HG03558 (cell line): ENCODE data around the gene ABT1.
"Not testable (repeated sequence)": the region's sequence is repeated elsewhere in the genome, so short reads cannot be mapped to it uniquely, and the experiment has no call there.

Source experiments
- ATAC-seq: cut with Tn5 transposase; IDR thresholded peaks from one replicate; pipeline ENCODE4 v1.9.1; 2021; ENCODE audit warnings: moderate number of reproducible peaks; ENCODE audit not compliant: unreplicated experiment; ENCODE audit errors: extremely low read depth

Gene ABT1

DNA sequence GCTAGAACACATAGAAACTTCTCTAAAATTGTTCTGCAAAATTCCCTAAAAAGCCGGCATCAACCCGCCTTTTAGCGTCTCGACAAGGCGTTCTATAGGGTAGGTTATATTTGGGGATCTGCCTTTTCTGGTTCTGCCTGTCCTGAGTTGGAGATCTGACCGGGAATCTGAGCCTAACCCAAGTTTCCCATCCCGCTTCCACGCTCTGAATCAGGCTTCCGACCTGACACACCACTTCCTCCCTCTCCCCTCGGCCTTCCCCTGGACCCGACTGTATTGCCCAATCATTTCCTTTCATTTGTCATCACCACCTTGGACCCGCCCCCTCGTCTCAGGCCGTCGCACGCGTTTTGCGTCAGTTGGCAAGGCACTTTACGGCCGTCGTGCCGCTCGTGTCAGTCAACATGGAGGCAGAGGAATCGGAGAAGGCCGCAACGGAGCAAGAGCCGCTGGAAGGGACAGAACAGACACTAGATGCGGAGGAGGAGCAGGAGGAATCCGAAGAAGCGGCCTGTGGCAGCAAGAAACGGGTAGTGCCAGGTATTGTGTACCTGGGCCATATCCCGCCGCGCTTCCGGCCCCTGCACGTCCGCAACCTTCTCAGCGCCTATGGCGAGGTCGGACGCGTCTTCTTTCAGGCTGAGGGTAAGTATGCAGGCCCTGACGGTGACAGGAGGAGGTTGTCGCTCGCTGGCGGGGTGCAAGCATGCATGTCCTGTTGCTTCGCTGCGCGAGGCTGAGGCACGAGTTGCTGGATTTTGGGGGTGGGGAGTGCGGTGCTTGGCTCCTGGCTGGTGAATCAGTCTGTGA lies at the start of gene ABT1:
Gene ABT1 (plus strand): TSS at position 375 of the 810 bp plus-strand sequence. CDS start 30 bp downstream, at position 405.
- ATAC-seq: peak; percentile 40

DNA sequence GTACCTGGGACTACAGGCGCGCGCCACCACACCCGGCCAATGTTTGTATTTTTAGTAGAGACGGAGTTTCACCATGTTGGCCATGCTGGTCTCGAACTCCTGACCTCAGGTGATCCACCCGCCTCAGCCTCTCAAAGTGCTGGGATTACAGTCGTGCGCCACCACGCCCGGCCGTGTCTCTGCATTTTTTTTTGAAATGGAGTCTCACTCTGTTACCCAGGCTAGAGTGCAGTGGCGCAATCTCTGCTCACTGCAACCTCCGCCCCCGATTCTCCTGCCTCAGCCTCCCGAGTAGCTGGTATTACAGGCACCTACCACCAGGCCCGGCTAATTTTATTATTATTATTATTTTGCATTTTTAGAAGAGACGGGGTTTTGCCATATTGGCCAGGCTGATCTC lies 49.4 kb upstream of the ABT1 start:
- not testable (repeated sequence) for ATAC-seq

DNA sequence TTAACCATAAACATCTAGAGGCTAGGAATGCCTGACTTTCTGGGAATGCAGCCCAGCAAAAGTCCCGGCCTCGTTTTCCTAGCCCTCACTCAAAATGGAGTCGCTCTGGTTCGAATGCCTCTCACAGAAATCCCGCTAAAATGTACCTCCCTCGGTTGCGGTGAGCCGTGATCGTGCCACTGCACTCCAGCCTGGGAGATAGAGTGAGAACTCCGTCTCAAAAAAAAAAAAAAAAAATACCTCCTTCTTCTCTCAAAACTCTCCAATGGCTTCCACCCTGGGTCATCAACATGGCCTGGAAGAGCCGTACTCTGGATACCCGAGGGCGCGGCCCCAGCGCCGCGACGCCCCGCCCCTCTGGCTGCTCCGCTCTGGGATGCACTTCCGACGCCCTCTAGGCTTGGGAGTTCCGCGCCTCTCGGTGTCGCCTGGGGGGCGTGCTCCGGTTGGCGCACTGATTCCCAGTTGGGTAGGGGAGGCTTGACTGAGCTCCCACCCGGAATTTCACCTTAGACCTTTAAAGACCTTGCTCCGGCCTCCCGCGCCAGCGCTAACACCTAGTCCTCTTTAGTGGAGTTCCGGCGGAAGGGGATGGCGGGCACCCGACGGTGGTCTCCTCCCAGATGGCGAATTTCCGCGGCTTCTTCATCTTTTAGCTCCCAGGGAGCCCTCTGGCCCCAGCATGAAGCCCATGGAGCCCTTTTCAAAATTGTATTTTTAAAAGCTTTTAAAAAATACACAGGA lies 46.3 kb upstream of the ABT1 start:
- no peak for ATAC-seq

DNA sequence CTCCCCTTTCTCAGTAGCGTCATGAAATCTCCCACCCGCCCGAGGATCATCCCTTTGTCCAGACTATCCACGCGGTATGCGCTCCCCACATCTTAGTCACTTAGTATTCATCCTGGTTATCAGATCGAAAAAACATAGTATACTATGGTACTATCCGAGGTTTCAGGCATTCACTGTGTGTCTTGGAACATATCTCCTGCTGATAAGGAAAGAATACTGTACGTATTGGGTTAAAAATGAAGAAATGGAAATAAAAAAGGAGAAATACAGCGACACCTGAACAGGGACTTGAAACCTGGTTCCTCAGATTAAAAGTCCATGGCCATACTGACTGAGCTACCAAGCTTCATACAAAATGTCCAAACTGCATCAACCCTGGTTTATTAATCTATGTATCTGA lies 44.5 kb upstream of the ABT1 start:
- ATAC-seq: no peak

DNA sequence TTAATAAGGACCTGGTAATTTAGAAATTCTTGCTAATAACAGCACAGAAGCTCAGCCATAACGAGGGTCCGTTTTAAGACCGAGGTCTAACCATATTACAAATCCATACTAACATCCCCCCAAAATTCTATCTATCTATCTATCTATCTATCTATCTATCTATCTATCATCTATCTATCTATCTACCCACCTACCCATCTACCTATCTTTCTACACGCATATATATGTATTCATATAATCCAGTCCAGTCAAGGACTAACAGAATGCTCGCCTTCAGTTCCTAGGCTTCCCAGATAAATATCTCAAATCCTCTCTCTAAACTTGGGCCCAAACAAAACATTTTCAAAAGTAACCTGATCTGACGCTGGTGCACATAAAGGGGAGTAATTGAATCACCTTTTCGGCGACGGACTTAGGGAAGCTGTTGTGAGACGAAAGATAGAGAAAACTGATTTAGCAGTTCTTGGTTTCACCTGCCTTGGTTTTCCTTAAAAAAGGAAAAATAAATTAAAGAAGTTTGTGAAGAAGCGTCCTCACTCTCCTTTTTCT lies 44.0 kb upstream of the ABT1 start:
- ATAC-seq: no peak

DNA sequence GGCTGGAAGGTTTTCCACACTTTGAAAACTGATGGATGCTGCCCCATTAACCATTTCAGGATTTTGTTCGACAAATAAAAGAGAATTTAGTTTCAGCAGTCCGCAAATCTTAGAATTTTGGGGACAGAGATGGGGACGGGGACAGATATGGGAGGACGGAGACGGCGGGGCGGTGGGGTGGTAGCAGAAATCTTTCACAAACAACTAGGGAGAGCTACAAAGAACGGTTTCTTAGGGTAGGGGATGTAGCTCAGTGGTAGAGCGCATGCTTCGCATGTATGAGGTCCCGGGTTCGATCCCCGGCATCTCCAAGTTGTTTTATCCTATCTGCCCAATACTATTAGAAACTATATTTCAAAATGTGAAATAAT lies 43.5 kb upstream of the ABT1 start:
- no peak for ATAC-seq

DNA sequence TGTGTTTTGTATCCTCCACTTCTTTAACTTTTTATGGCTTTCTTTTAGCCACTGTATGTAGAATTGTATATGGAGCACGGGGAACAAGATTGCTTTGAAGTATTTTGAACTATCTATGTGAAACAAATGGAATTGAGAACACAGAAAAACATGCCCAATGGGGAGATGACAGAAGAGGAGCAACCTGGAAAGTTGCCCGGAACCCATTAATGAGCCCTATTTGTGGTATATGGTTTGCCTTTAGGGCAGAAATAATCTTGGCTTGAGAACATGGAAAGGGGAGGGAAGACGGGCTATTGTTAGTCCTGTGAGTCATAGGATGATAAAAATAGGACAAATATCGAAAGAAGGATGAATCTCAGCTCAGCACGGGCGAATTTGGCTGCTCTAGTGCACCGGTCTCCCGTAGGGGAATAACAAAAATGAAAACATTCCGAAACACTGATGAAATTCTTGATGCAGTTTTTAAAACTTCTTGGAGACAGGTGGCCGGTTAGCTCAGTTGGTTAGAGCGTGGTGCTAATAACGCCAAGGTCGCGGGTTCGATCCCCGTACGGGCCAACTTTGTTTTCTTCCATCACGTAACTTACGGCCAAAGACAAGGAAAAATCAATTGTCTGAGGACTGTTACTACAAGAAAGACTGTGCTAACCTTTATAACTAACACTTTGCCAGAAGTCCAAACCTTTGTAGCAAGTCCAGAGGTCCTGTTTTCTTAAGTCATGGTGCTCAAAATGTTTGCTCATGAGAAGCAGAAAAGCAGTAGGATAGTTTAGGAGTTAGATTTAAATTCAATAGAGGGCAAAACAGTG lies 42.9 kb upstream of the ABT1 start:
- no peak for ATAC-seq

DNA sequence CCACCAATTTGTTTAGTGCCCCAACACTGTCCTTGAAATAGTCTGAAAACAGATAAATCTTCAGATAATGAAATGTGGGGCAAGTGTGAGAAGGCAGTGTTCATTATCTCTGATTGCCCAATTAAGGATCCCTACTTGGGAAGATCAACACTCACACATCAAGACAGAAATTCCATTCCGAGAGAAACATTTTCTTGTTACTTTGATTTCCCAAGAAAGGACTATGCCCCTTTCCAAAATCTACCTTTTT lies 42.4 kb upstream of the ABT1 start:
- no peak for ATAC-seq

DNA sequence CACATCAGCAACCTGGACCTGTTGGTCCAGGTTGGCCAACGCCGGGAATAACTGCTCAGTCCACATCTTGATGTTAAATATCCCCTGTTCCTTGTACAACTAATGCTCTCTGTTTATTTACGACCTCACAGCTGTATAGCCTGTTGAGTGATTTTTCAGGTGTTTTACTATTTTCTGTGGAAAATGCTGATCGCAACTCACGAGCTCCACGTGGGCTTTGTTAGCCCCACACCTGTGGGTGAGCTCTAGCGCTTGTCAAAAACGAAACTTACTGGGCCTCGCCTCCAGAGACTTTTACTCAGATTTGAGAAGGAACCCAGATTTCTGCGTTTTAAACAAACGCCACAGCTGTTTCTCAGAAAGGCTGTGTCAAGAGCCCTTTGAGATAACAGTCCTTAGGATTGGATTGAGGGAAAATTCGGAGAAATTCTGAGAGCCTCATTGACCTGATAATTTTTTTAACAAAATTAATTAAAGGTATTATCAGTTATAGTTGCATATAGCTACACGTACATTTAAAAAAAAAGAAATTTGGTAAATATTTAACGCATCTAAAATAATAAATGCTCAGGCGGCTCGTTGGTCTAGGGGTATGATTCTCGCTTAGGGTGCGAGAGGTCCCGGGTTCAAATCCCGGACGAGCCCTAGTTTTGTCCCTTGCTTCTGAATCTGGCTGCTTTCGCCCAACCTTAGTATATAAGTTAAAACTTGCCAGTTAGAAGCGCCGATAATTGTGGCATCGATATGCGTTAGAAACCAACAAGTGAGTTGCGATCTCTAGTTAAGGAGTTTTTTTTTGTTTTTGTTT lies 41.9 kb upstream of the ABT1 start:
- no peak for ATAC-seq

DNA sequence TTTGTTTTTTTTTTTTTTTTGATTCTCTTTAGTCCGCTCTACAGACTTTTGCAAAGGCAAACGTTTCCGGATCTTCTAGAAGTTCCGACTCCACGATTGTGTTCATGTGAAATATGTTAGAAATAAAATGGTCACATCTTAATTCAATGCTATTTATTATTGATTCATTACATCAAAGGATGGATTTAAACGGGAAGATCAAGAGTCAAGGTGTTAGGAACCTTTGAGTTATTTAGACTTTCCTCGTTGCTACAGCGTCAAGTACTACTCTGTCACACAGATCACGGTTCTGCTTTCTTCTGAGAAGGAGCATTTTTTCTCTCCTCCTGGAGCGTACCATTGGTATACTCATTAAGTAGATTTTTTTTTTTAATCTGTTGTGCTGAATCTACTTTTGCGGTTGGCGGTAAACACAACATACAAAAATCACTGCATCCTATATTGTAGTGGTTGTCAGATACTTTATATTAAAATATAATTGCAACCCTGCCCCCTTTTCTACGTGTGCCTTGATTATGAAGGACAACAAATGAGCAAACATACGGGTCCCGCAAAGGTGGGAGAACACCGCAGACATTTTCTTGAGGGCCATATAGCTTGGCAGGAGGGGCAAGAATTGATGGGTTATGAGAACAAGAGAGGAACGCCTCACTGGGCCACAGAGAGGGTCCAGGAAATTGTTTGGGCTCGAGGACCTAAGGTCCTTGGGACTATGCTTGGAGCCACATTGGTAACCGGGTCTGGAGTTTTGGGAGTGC lies 41.1 kb upstream of the ABT1 start:
- ATAC-seq: no peak

DNA sequence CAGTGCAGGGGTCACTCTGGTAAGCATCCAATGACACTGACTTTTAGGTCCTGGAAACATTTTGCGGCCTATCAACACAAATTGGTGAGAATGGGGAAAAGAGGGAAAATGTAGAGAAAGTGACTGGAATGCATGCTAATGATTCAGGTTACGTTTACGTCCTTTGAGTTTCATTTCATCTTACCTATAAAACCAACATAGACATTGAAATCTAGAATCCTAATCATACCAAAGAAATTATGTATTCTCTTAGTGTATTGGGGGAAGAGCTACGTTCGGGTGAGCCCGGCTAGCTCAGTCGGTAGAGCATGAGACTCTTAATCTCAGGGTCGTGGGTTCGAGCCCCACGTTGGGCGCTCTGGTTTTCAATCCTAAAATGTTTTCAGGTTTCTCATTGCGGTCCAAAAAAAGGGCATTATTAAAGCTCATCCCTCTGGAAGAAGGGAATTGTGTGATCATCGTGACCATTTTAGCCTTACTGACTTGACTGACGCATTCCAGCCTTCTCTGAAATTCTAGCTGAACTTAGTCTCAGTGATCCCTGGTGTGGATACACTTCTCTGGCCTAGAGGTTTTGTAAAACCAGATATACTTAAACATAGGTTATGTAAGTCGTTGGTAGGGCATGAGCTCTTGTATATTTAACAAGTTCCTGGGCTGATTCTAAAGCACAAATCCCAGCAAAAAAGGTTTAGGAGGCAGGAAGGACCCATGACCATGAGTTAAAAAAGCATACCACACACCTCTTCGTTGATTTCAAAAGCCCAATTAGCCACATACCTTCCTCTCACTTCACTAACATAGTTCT lies 40.3 kb upstream of the ABT1 start:
- ATAC-seq: no peak

DNA sequence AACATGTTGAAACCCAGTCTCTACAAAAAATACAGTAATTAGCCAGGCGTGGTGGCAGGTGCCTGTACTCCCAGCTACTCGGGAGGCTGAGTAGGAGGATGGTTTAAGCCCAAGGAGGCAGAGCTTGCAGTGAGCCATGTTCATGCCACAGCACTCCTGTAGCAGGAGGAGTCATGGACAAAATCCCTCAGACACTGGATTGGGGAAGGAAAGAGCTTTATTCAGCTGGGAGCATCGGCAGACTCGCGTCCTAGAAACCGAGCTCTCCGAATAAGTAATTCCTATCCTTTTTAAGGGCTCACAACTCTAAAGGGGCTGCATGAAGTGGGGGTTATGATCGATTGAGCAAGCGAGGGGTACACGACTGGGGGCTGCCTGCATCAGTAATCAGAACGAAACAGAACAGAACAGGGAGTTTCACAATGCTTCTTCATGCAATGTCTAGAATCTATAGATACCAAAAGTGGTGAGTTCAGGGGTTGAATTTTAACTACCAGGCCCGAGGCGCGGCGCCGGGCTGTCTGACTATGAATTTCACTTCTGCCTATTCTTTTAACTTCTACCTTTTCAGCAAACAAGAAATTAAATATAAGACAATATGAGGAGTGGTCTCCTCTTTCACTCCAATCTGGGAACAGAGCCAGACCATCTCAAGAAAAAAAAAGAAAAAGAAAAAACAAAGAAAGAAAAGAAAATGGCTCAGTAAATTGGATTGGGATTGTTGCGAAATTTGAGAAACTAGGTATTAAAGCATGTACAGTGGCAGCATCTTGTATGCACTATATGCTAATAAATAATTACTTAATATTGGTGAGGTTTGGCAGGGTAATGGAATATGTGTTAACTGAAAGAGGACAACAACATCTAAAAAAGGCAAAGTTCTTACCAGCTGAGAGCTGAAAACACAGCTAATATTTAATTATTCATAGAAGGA lies 35.0 kb upstream of the ABT1 start:
- ATAC-seq: no peak

DNA sequence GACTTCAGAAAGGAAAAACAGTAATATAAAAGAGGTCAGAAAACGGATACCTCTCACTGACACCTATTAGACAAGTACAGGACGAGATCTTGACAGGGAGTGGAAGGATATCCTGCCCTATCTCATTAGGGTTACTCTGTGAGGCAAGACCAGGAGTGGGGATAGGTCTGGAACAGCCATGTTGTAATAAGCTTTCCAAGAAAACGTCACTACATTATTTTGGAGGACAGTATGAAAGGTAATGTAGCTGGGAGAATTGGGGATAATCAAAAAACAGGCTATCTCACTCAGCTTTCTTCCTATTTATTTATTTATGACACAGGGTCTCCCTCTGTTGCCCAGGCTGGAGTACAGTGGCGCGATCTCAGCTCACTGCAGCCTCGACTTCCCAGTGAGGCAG lies 33.3 kb upstream of the ABT1 start:
- ATAC-seq: no peak

DNA sequence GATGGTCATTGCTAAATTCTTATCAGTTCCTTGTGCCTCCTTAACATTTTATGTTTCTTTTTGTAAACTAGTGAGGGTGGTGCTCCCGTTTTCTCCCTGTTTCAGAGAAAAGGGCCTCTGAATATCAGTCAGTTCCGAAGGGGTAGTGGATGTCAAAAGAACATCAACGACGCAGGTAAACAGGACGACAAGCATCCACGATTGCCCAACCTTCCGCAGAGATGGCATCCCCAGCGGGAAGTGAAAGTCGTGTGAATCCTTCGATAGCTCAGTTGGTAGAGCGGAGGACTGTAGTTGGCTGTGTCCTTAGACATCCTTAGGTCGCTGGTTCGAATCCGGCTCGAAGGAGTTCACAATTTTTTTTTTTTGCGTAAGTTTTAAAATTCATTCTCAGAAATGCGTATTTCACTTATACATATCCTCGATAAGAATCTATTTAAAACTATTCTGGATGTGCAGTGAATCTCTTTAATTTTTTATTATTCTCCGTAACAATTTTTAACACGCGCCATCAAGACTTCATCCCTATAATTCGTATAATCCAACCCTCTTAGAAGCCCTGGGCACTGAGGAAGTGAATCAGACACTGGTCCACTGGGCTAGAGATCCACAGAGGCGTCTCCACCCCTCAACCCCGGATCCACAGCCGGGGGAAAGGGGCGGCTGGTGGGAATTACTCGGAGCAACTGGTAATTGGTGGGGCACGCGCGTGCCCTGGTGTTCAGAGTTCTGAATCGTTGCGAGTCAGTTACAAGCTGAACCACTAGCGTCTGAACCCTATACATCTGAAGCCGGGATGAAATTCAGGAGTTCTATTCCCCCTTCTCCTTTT lies 27.9 kb upstream of the ABT1 start:
- ATAC-seq: peak; percentile 49

DNA sequence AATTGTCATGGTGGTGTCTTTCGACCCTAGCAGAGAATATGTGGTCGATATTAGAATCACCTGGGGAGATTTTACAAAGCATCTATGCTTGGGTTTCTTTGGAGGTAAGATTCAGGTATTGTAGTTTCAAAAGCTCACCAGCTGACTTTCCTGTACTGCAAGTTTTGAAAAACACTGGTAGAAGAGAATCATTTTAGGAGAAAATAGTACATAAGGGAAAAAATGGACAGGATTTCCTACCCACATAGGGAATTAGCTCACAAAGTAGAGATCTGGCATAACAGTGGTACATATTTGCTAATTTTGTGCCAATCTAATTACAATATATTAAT lies 27.4 kb upstream of the ABT1 start:
- ATAC-seq: no peak

DNA sequence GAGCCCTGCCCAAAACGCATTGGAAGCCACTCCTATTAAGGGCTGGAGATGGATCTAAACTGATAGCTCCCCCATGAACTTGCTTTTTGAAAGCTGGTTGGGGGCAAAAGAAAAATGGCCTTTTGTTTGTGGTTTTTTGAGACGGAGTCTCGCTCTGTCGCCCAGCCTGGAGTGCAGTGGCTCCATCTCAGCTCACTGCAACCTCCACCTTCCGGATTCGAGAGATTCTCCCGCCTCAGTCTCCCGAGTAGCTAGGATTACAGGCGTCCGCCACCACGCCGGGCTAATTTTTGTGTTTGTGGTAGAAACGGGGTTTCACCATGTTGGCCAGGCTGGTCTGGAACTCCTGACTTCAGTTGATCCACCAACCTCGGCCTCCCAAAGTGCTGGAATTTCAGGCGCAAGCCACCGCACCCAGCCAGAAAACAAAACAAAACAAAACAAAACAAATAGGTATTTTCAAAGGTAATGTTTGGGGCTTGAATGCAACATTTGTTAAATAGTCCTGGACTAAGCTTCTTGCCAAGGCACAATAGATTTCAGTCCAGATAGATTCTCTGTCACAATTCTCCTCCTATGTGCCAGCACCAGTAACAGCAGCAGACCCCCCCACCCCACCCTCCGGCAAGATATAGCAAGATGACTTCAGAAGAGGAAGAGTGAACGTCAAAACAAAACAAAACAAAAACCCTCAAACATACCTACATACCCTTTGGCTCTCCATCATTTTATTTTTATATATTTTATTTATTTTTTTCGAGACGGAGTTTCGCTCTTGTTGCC lies 26.5 kb upstream of the ABT1 start:
- ATAC-seq: no peak
